ENCODE data around the gene ARPP21. TPM values are rescaled to one million over a fixed set of nuclear protein-coding genes. Genes with fewer than 3 reads are reported as not detected.

Gene ARPP21
- total RNA-seq, 1 donor from 2014 or later = not detected

- DNase-seq = no peak
These were observed 98.8 kb downstream of the ARPP21 start for GRCh38 chr3:35737934-35738706.

DNA sequence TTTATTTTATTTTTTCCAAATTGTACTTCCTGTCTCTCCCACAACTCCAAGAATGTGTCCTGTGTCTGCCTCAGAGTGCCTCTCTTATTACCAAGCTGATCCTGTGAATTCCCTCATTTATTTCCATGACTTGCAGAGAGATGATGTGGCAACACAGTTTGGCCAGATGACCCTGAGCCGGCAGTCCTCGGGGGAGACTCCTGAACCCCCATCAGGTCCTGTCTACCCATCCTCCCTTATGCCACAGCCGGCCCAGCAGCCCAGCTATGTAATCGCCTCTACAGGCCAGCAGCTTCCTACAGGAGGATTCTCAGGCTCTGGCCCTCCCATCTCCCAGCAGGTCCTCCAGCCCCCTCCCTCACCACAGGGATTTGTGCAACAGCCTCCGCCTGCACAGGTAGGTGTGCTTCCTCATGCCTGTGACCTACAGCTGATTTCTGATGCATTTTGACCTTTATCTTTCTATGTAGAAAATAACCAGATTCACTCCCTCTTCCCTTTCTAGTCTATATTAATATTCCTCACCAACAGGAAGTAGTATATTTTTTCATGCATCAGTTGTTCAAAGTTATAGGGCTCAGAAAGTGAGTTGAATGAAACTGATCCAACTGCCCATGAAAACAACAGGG lies 100.0 kb downstream of the ARPP21 start:
- DNase-seq = no peak

GRCh38 chr3:35739964-35740527 lies 100.7 kb downstream of the ARPP21 start:
- DNase-seq = no peak

- DNase-seq = no peak
These were observed 103.9 kb downstream of the ARPP21 start for GRCh38 chr3:35743218-35743617.

GRCh38 chr3:35744419-35744818 lies 105.1 kb downstream of the ARPP21 start:
- no peak for DNase-seq

DNA sequence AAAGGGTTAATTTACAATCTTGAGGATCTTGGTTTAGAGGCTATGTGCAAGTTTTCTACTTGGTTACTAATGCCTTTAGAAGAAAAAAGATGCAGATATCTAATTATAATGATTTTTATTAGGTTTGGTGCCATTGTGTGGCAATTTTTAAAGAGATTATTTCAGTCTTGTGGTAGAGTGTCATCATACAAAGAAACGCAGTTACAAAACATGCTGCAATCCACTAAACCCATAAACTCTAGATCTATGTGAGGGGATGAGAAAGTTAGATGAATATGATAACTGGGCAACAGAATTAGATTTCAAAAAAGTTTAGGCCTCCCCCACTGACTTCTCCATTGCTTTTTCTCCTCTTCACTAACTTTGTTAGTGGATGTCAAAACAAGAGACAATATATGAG lies 106.0 kb downstream of the ARPP21 start:
- no peak for DNase-seq

DNA sequence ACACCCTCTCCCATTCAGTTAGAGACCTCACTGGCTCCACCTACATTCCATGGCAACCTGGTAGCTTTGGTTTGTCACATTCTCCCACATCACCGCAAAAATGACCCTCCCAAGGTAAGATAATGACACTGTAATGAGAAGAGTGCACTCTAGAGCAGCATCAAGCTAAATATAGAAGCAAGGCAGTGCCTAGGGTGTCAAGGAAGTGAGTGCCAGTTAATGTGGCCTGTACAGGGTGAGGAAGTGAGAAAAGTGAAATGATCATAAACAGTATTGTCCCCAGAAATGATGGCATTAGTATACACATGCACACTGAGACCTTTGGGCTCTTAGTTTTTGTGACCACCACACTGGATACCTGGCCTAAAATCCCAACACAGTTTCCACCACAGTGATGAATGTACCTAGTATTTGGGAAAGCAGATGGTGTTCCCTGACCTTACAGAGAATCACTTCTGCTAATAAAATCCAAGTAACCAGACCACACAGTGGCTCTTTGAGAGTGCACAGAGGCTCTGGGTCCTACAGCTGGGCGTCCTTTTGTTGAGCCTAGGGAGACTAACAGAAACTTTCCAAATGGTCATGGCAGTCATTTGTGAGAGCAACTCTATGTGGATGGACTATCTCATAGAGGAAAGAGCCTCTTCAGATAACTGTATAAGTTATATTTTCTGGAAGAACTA lies 106.6 kb downstream of the ARPP21 start:
- DNase-seq = no peak

- DNase-seq = no peak
These were observed 107.2 kb downstream of the ARPP21 start for GRCh38 chr3:35746492-35746891.

DNA sequence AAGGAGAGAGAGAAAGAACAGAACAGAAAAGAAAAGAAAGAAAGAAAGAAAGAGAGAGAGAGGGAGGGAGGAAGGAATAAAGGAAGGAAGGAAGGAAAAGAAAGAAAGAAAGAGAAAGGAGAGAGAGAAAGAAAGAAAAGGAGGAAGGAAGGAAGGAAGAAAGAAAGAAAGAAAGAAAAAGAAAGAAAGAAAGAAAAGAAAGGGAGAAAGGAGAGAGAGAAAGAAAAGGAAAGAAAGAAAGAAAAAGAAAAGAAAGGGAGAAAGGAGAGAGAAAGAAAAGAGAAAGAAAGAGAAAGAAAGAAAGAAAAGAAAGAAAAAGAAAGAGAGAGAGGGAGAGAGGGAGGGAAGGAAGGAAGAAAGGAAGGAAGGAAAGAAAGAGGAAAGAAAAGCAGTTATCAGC lies 108.8 kb downstream of the ARPP21 start:
- no peak for DNase-seq

GRCh38 chr3:35751207-35751606 lies 111.9 kb downstream of the ARPP21 start:
- no peak for DNase-seq

GRCh38 chr3:35757991-35758757 lies 118.8 kb downstream of the ARPP21 start:
- no peak for DNase-seq

DNA sequence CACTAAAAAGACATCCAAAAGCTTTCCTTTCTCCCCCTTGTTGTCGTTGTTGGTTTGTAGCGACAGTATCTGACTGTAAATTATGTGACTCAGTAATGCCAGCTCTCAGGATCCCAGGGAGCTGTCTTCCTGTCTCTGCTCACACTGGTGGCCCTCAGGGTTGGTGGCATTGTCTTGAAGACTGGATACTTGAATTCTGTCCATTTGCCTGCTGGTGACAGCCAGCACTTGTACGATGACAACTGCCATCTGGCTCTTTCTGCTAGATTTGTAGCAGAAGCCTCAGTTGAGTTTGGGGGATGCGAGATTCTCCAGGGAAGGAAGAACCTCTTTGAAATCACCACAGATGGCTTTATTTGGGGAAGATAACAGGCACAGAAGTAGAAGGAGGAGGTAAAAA lies 120.8 kb downstream of the ARPP21 start:
- no peak for DNase-seq

DNA sequence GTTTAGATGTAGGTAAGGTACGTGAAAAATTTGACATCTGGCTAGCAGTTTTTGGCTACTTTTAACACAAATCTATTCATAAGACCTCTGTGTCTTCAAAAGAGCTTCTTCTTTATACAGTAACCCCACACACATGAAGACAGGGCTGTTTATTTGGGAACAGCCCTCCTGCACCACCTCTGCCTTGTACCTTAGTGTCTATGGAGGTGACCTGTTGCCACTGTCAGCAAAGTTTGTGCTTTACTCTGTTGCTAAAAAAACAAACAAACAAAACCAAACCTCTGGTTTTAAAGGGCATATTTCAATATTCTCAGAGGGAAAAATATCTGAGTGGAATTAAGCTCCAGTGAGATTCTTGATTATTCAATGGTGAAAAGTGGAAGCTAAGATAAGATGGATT lies 122.0 kb downstream of the ARPP21 start:
- no peak for DNase-seq

DNA sequence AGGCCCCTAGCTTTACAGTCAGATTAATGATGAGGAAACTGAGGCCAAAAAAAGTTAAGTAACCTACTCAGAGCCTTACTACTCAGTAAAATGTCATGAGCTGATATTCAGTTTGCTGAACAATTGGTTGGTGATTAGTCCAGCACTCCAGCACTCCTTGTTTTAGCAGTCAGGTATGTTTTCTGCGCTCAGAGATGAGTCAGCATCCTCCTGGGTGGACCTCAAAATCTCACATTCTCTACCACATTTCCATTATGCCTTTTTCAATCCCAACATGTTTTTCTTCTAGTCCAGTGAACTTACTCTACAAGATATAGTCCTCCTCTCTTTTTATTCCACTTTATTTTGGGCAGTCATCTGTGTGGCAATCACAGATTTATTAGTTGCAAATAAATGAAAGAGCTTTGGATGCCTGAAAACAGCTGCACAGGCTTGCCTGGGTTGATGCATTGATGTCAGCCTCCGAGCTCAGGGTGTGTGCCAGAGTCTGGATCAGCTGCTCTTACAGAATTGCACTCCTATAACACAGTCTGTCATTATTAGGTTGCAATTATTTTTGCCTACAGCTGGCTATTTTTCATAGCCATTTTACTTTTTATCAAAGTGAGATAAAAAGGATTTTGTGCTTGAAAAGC lies 133.2 kb downstream of the ARPP21 start:
- DNase-seq = no peak

DNA sequence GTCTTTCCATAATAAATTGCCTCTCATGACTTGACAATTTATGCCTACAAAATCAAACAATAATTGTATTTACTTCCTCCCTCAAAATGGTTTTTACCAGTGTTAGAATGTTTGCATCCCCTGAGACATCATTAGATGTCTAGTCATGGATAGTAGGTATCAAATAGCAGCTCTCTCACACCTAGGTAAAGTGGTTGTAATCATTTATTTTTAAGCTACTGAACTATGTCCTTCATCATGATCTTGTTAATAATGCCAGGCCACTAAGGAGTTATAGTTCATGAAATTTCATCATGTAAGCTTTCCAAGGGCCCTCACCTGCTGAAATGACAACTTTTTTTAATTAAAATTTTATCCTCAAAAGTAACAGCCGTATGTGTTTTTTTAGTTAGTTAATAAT lies 134.1 kb downstream of the ARPP21 start:
- no peak for DNase-seq

DNA sequence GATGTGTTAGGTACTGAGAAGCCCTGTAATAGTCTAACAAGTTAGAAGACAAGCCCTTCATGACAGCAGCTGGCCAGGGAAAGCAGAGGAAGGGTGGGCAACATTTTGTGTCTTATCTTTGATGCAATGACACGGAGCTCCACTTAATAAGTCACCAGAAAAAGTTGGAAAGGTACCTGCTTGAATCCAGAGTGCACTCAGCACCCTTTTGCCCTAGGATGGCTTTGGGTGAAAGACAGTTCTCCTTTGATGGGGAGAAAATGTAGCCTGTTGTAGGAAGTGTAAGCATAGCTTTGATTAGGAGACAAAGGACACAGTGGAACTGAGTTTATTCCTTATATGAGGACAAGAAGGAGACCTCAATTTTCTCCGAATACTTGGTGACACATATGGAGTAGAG lies 137.0 kb downstream of the ARPP21 start:
- DNase-seq = no peak

- DNase-seq = no peak
These were observed 137.7 kb downstream of the ARPP21 start for GRCh38 chr3:35777065-35777464.

GRCh38 chr3:35777563-35778554 lies 138.5 kb downstream of the ARPP21 start:
- no peak for DNase-seq

- no peak for DNase-seq
These were observed 140.3 kb downstream of the ARPP21 start for GRCh38 chr3:35779611-35780010.

DNA sequence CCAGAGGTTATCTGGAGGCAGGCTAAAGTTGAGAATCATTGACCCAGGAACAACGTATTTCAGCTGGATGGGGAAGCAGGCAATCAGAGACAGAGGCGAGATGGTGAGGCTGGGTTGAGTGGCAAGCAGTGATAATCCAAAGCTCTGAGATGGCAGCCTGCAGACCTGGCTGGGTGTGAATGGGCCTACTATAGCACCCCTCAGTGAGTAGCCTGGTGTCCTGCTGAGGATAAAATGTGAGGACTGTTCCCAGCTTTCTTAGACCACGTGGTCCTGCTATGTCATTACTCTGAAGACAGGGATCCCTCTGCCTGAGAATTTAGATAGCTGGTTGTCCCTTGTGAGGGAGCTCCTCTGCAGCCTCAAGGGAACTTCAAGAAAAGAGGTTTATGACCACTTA lies 141.5 kb downstream of the ARPP21 start:
- no peak for DNase-seq

- DNase-seq = no peak
These were observed 142.2 kb downstream of the ARPP21 start for GRCh38 chr3:35781558-35781957.
